Gastroesophageal sphincter (tissue), 4 donors: ENCODE measurements around the gene SUPT20HL1. TPM values are rescaled to one million over a fixed set of nuclear protein-coding genes. Genes with fewer than 3 reads are reported as not detected.
A peak's percentile ranks its signal among the peaks of the same experiment; 100 is the strongest.
"Not testable (repeated sequence)": the region's sequence is repeated elsewhere in the genome, so short reads cannot be mapped to it uniquely, and the experiment has no call there.

Source experiments
- ATAC-seq: fragments of 150-250 bp; one replicate; pipeline ENCODE4 v1.9.1; 2016; ENCODE audit warnings: mild to moderate bottlenecking, moderate library complexity
- H3K27ac ChIP-seq, 4 donors: fragments of 200-600 bp; sonication (generic) in 3 of 4; 1 replicate in 3 of 4; 2 replicates in 1 of 4; pipeline ENCODE4 v1.5.1; 2016 to 2019
- H3K27me3 ChIP-seq: fragments of 200-600 bp; sonication (generic); one replicate; pipeline ENCODE4 v1.5.1; 2019
- H3K36me3 ChIP-seq, 2 donors: fragments of 200-600 bp; sonication (generic); one replicate each; pipeline ENCODE4 v1.5.1; 2019; ENCODE audit warnings: control low read depth in 1 of 2
- H3K4me1 ChIP-seq, 3 donors: fragments of 200-600 bp; sonication (generic); 1 replicate in 2 of 3; 2 replicates in 1 of 3; pipeline ENCODE4 v1.5.1; 2016 to 2019; ENCODE audit warnings: control low read depth in 2 of 3
- H3K4me3 ChIP-seq, 2 donors: fragments of 200-600 bp; sonication (generic); one replicate each; pipeline ENCODE4 v1.5.1; 2019; ENCODE audit warnings: mild to moderate bottlenecking in 1 of 2, moderate library complexity in 1 of 2
- H3K9me3 ChIP-seq, 3 donors: fragments of 200-600 bp; sonication (generic); one replicate each; pipeline ENCODE4 v1.5.1; 2017 to 2019; ENCODE audit warnings: control low read depth in 2 of 3
- EP300 ChIP-seq: sonication (generic); formaldehyde crosslinking; IDR thresholded peaks from one replicate; pipeline ENCODE4 v1.6.1; 2017; ENCODE audit warnings: antibody characterized with exemption, mild to moderate bottlenecking
- POLR2A ChIP-seq, 2 donors: fragments of 450-650 bp; IDR thresholded peaks; one replicate each; pipeline ENCODE4 v1.6.1; 2017; ENCODE audit warnings: antibody characterized with exemption in 2 of 2, mild to moderate bottlenecking in 2 of 2, moderate library complexity in 1 of 2
- POLR2AphosphoS5 ChIP-seq: sonication (generic); formaldehyde crosslinking; IDR thresholded peaks from one replicate; pipeline ENCODE4 v1.6.1; 2017; ENCODE audit warnings: antibody characterized with exemption
- WGBS, 2 donors: methylation state at CpG; one replicate each; pipeline ENCODE4 v1.1.5; 2018; ENCODE audit warnings: low coverage in 1 of 2; 5-methylcytosine and 5-hydroxymethylcytosine counted together
- total RNA-seq, 4 donors: library from RNA; depleted of rRNA; stranded (reverse); fragments of >200 nt; gene quantifications; one replicate each; pipeline ENCODE4 v1.1.0, GENCODE V29; 2016
- TF ChIP-seq, protein P1 (sequence below), 4 experiments: fragments of 200-600 bp in 2 of 4; fragments of 450-650 bp in 2 of 4; sonication (generic) in 1 of 4; IDR thresholded peaks; one replicate each; pipeline ENCODE4 v1.5.1; 2017 to 2019; ENCODE audit warnings: antibody characterized with exemption in 4 of 4, mild to moderate bottlenecking in 2 of 4, moderate library complexity in 2 of 4

Gene SUPT20HL1
- total RNA-seq, 4 donors from 2014 or later, result 0.12 to 1.4 TPM; not detected in 2

DNA sequence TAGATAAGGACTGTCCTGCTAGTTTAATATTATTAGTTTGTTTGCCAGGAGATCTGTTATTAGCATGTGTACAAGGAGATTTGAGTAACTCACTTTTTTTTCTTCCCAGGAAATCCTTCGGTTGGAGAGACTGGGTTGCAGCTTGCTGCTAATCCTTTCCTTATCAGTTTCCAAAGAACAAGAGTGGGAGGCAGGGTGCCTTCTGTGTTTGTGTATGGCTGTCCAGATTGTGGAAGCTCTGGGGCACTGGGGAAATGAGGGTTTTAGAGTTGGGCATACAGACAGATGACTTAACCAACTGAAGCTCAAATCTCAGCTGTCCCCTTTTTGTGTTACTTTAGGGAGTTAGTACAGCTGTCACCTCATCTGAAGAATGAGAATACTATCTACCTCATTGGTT is 12.6 kb upstream of the SUPT20HL1 start:
- Histone ChIP-seq H3K4me1 (no peaks in the 10 kb centered on the region), H3K9me3 (no peaks in the 10 kb centered on the region), H3K27ac (no peak overlapping the region), H3K27me3 (no peaks in the 10 kb centered on the region), H3K4me3 (no peak overlapping the region), H3K36me3 (no peaks in the 10 kb centered on the region)
- WGBS, 2 donors, result 11 to 50% methylated on average over 1 of the region's 1 CpG
- no peak for ATAC-seq
- TF ChIP-seq POLR2A (IDR thresholded peaks at IDR 0.05) (no peak), POLR2AphosphoS5 (no peak)
- TF ChIP-seq, protein P1, sequence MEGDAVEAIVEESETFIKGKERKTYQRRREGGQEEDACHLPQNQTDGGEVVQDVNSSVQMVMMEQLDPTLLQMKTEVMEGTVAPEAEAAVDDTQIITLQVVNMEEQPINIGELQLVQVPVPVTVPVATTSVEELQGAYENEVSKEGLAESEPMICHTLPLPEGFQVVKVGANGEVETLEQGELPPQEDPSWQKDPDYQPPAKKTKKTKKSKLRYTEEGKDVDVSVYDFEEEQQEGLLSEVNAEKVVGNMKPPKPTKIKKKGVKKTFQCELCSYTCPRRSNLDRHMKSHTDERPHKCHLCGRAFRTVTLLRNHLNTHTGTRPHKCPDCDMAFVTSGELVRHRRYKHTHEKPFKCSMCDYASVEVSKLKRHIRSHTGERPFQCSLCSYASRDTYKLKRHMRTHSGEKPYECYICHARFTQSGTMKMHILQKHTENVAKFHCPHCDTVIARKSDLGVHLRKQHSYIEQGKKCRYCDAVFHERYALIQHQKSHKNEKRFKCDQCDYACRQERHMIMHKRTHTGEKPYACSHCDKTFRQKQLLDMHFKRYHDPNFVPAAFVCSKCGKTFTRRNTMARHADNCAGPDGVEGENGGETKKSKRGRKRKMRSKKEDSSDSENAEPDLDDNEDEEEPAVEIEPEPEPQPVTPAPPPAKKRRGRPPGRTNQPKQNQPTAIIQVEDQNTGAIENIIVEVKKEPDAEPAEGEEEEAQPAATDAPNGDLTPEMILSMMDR (IDR thresholded peaks at IDR 0.05), result no peak

DNA sequence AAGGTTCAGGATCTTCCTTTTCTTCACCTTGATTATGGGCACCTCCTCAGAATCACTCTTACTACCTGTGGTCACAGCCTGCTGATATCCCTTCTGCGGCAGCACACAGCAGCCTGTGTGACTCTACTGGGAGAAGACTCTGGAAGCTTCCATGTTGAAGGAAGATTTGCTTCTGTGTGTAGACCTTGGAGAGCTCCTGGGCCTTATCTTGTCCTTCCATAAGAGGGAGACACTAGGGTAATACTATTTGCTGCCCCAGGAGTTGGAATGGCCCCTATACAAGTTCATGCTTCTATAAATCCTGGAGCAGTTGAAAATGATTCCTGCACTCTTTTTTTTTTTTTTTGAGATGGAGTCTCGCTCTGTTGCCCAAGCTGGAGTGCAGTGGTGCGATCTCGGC is 10.2 kb upstream of the SUPT20HL1 start:
- 93% methylated on average over 3 of the region's 4 CpGs; no CpG with 5 or more reads in 1 of the 2 donors for WGBS, 2 donors

DNA sequence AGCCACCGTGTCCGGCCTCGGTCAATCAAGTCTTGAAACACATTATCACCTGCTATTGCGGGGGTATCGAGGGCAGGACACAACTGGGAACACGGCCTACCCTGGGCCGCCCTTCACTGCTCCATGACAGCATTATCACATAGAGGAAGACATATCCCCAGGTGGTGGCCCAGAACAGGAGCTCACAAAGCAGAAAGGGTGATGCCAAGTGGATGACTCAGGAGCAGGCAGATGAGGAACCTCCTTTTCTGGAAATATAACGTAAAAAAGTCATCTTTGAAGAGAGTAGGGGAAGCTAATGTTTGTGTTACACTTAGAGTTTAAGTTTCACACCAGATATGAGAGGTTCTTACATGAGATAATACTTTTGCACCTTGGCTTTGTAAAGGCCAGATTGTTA is 5.3 kb upstream of the SUPT20HL1 start:
- Histone ChIP-seq H3K36me3 (no peaks in the 10 kb centered on the region), H3K27ac (no peak overlapping the region), H3K27me3 (no peaks in the 10 kb centered on the region), H3K4me3 (no peak overlapping the region), H3K4me1 (no peaks in the 10 kb centered on the region), H3K9me3 (no peaks in the 10 kb centered on the region)
- no peak for TF ChIP-seq POLR2AphosphoS5
- TF ChIP-seq, protein P1 (IDR thresholded peaks at IDR 0.05), result no peak
- no peak for TF ChIP-seq POLR2A (IDR thresholded peaks at IDR 0.05)
- TF ChIP-seq EP300, result no peak
- no peak for ATAC-seq
- 85% methylated on average over 8 of the region's 8 CpGs; no CpG with 5 or more reads in 1 of the 2 donors for WGBS, 2 donors

More for the DNA sequence above, 10.2 kb upstream of the SUPT20HL1 start:
- ATAC-seq, result no peak
- Histone ChIP-seq H3K36me3 (no peaks in the 10 kb centered on the region), H3K27me3 (no peaks in the 10 kb centered on the region), H3K27ac (no peak overlapping the region), H3K4me1 (no peaks in the 10 kb centered on the region), H3K9me3 (no peaks in the 10 kb centered on the region), H3K4me3 (no peak overlapping the region)
- TF ChIP-seq, protein P1 (IDR thresholded peaks at IDR 0.05), result no peak
- TF ChIP-seq EP300 (no peak), POLR2A (IDR thresholded peaks at IDR 0.05) (no peak), POLR2AphosphoS5 (no peak)

DNA sequence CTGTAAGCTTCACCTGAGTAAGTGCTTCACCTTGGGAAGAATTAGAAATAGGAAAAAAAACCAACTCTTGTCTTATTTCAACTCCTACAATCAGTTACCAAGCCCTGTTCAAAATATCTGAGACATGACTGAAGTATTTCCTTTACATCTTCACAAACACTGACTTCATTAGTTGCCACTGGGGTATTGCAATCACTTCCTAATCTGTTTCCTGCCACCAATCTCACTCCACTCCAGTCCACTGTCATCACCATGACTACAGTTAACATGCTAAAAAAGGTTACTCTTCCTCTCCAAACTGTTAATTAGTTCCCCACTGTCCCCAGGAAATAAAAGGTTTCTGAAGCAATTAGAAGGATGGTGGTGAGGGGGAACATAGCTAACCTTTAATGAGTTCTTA is 3.3 kb upstream of the SUPT20HL1 start:
- no peak for ATAC-seq

DNA sequence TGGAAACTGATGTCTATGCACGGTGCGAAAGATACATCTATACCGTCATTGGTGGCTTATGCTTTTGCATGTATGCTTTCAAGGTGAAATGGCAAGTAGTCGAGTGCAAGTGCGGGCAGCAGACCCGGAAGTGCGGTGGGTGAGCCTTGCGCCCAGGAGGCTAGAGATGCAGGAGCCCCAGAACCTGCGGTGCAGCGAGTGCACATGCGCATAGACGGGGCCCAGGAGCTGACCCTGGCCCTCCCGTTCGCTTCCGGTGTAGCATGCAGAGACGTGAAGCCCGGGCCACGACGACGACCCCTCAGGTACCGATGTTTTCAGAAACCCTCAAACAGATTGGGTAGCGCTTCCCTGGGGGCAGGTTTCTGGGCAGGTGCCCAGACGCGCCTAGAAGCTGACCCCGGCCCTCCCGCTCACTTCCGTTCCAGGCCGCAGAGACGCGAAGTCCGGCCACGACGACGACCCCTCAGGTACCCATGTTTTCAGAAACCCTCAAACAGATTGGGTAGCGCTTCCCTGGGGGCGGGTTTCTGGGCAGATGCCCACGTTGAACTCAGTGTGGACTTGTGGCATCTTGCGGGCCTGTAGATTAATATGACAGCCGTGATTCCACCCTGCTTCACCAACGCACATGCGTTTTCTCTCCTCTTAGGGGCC is 1.8 kb downstream of the SUPT20HL1 start:
- WGBS, 2 donors, result 86 to 100% methylated on average over 1 to 14 of the region's 41 CpGs
- not testable (repeated sequence) for H3K27me3 ChIP-seq, ATAC-seq, H3K9me3 ChIP-seq, H3K27ac ChIP-seq, H3K4me3 ChIP-seq, H3K36me3 ChIP-seq, H3K4me1 ChIP-seq

More for the DNA sequence above, 3.3 kb upstream of the SUPT20HL1 start:
- TF ChIP-seq, protein P1 (IDR thresholded peaks at IDR 0.05), result no peak
- no peak for TF ChIP-seq EP300
- no peak overlapping the region for H3K27ac ChIP-seq
- no peaks in the 10 kb centered on the region for H3K9me3 ChIP-seq
- no peaks in the 10 kb centered on the region for H3K36me3 ChIP-seq
- no peaks in the 10 kb centered on the region for H3K27me3 ChIP-seq
- H3K4me1 ChIP-seq, result no peaks in the 10 kb centered on the region
- H3K4me3 ChIP-seq, result no peak overlapping the region

DNA sequence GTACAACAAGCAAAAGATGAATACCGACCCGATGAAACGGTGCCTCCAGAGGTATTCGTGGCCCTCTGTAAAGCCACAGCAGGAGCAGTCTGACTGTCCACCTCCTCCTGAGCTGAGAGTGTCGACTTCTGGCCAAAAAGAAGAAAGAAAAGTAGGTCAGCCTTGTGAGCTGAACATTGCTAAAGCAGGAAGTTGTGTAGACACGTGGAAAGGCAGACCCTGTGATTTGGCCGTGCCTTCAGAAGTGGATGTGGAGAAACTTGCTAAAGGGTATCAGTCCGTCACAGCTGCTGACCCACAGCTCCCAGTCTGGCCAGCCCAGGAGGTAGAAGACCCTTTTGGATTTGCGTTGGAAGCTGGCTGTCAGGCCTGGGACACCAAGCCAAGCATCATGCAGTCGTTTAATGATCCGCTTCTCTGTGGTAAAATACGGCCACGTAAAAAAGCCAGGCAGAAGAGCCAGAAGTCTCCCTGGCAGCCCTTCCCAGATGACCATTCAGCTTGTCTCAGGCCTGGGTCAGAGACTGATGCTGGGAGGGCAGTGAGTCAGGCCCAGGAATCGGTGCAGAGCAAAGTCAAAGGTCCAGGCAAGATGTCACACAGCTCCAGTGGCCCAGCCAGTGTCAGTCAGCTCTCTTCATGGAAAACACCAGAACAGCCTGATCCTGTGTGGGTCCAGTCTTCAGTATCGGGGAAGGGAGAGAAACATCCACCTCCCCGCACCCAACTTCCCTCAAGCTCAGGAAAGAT is 3.2 kb downstream of the SUPT20HL1 start:
- H3K36me3 ChIP-seq, H3K4me1 ChIP-seq, H3K4me3 ChIP-seq, H3K27me3 ChIP-seq, H3K9me3 ChIP-seq: not testable (repeated sequence)
- 41% methylated on average over 5 of the region's 16 CpGs; no CpG with 5 or more reads in 1 of the 2 donors for WGBS, 2 donors
- ATAC-seq, result peak; percentile 72
- peak overlapping the region in 1 of 4 donors; percentile 22 for H3K27ac ChIP-seq
